K562 (cell line): ENCODE data around the gene GLRX3. TPM values are rescaled to one million over a fixed set of nuclear protein-coding genes. Genes with fewer than 3 reads are reported as not detected.

Experiments used
- DLX4 ChIP-seq: fragments of 250-450 bp; sonication (Bioruptor Pico); IDR thresholded peaks from 2 replicates; pipeline ENCODE4 v1.6.1; 2021; ENCODE audit warnings: mild to moderate bottlenecking
- MAX ChIP-seq: sonication (generic); formaldehyde crosslinking; IDR thresholded peaks from 2 replicates; pipeline ENCODE4 v1.9.0; 2022; ENCODE audit warnings: mild to moderate bottlenecking, missing genetic modification reagents
- POLR2G ChIP-seq: fragments of 200-400 bp; formaldehyde crosslinking; IDR thresholded peaks from 2 replicates; pipeline ENCODE4 v1.6.1; 2017; ENCODE audit warnings: low read depth, mild to moderate bottlenecking, antibody characterized with exemption, low read length, moderate library complexity
- RB1 ChIP-seq: fragments of 450-650 bp; IDR thresholded peaks from 2 replicates; pipeline ENCODE4 v1.6.1; 2017; ENCODE audit warnings: low read depth, mild to moderate bottlenecking
- TFE3 ChIP-seq: fragments of 450-650 bp; formaldehyde crosslinking; IDR thresholded peaks from 2 replicates; pipeline ENCODE4 v1.4.0; 2020; ENCODE audit warnings: mild to moderate bottlenecking, mixed read lengths
- TRIM24 ChIP-seq, 2 experiments: fragments of 450-650 bp; IDR thresholded peaks; 2 replicates each; pipeline ENCODE4 v1.6.1; 2016
- YY1 ChIP-seq, 3 experiments: IDR thresholded peaks; 2 replicates each; pipeline ENCODE4 v1.6.1; 2011; ENCODE audit warnings: low read length in 2 of 3, mild to moderate bottlenecking in 2 of 3, moderate library complexity in 2 of 3, borderline replicate concordance in 1 of 3, control low read depth in 1 of 3, low read depth in 1 of 3; ENCODE audit not compliant: insufficient read depth in 3 of 3, insufficient replicate concordance in 2 of 3, control insufficient read depth in 1 of 3, insufficient read length in 1 of 3; ENCODE audit errors: extremely low read depth in 1 of 3
- ZBTB17 ChIP-seq: fragments of 450-650 bp; formaldehyde crosslinking; IDR thresholded peaks from 2 replicates; pipeline ENCODE4 v1.4.0; 2020; ENCODE audit warnings: mild to moderate bottlenecking
- polyA plus RNA-seq, 8 experiments: library from polyadenylated mRNA; depleted of rRNA in 4 of 8; stranded (reverse) in 5 of 8; unstranded in 3 of 8; fragments of >200 nt; fragmentation: Nextera tagmentation in 2 of 8; fragmentation: Illumina TruSeq in 1 of 8; extraction: Ambion mirVana in 2 of 8; extraction: Trizol in 1 of 8; gene quantifications; 2 replicates each; pipeline versions ENCODE4 v1.2.1 to v1.2.3, GENCODE V29; 2011 to 2014; ENCODE audit warnings: inconsistent platforms in 1 of 8, missing spikeins in 1 of 8
- total RNA-seq, 7 experiments: library from RNA; depleted of rRNA in 6 of 7; stranded (reverse); fragments of >200 nt in 6 of 7; fragmentation: Illumina TruSeq in 2 of 7; extraction: Trizol in 2 of 7; gene quantifications; 2 replicates each; pipeline versions ENCODE4 v1.2.1 to v1.2.3, GENCODE V29; 2011 to 2021; ENCODE audit warnings: low replicate concordance in 1 of 7
- TF ChIP-seq, protein P1 (sequence below), 2 experiments: fragments of 200-800 bp in 1 of 2; sonication (Bioruptor generic) in 1 of 2; sonication (generic) in 1 of 2; formaldehyde crosslinking in 1 of 2; IDR thresholded peaks in 1 of 2; conservative IDR thresholded peaks in 1 of 2; 2 replicates each; pipeline versions ENCODE4 v1.5.0 to v1.6.1; 2016 to 2020; ENCODE audit warnings: missing compliant biosample characterization in 1 of 2, missing genetic modification characterization in 1 of 2, missing genetic modification reagents in 1 of 2
- TF ChIP-seq, protein P2 (sequence below): fragments of 250-450 bp; sonication (Bioruptor Pico); IDR thresholded peaks from 2 replicates; pipeline ENCODE4 v1.5.0; 2020; ENCODE audit warnings: mild to moderate bottlenecking, borderline replicate concordance
- TF ChIP-seq, protein P3 (sequence below): fragments of 450-650 bp; IDR thresholded peaks from 2 replicates; pipeline ENCODE4 v1.6.1; 2017; ENCODE audit warnings: antibody characterized with exemption, mild to moderate bottlenecking
- TF ChIP-seq, protein P4 (sequence below): fragments of 450-650 bp; IDR thresholded peaks from 2 replicates; pipeline ENCODE4 v1.6.1; 2016; ENCODE audit warnings: antibody characterized with exemption

GLRX3 gene
- total and polyA plus RNA-seq, 9 of the 15 experiments (the other 6 are each of a cell fraction or from before 2014, with no cell fraction given), result 115 to 190 (median 169) TPM

GRCh38 chr10:130121486-130122079 is 14.6 kb upstream of the GLRX3 start (continued):
- TF ChIP-seq YY1 (IDR thresholded peaks at IDR 0.05; ENCODE audit: borderline replicate concordance in 1 of 3, control insufficient read depth in 1 of 3, extremely low read depth in 1 of 3, insufficient read depth in 3 of 3, insufficient read length in 1 of 3, insufficient replicate concordance in 2 of 3, low read depth in 1 of 3, low read length in 2 of 3) (no peak), TFE3 (CRISPR knock-in tag) (no peak), TRIM24 (IDR thresholded peaks at IDR 0.05) (no peak), POLR2G (no peak), ZBTB17 (CRISPR knock-in tag) (no peak), RB1 (no peak), DLX4 (CRISPR knock-in tag) (no peak), MAX (no peak)
- TF ChIP-seq, protein P1, sequence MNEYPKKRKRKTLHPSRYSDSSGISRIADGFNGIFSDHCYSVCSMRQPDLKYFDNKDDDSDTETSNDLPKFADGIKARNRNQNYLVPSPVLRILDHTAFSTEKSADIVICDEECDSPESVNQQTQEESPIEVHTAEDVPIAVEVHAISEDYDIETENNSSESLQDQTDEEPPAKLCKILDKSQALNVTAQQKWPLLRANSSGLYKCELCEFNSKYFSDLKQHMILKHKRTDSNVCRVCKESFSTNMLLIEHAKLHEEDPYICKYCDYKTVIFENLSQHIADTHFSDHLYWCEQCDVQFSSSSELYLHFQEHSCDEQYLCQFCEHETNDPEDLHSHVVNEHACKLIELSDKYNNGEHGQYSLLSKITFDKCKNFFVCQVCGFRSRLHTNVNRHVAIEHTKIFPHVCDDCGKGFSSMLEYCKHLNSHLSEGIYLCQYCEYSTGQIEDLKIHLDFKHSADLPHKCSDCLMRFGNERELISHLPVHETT (CRISPR knock-in tag; conservative IDR thresholded peaks at IDR 0.05 in 1 of 2, IDR thresholded peaks at IDR 0.05 in 1 of 2), result no peak
- TF ChIP-seq, protein P2, sequence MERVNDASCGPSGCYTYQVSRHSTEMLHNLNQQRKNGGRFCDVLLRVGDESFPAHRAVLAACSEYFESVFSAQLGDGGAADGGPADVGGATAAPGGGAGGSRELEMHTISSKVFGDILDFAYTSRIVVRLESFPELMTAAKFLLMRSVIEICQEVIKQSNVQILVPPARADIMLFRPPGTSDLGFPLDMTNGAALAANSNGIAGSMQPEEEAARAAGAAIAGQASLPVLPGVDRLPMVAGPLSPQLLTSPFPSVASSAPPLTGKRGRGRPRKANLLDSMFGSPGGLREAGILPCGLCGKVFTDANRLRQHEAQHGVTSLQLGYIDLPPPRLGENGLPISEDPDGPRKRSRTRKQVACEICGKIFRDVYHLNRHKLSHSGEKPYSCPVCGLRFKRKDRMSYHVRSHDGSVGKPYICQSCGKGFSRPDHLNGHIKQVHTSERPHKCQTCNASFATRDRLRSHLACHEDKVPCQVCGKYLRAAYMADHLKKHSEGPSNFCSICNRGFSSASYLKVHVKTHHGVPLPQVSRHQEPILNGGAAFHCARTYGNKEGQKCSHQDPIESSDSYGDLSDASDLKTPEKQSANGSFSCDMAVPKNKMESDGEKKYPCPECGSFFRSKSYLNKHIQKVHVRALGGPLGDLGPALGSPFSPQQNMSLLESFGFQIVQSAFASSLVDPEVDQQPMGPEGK (CRISPR knock-in tag), result no peak
- TF ChIP-seq, protein P3, sequence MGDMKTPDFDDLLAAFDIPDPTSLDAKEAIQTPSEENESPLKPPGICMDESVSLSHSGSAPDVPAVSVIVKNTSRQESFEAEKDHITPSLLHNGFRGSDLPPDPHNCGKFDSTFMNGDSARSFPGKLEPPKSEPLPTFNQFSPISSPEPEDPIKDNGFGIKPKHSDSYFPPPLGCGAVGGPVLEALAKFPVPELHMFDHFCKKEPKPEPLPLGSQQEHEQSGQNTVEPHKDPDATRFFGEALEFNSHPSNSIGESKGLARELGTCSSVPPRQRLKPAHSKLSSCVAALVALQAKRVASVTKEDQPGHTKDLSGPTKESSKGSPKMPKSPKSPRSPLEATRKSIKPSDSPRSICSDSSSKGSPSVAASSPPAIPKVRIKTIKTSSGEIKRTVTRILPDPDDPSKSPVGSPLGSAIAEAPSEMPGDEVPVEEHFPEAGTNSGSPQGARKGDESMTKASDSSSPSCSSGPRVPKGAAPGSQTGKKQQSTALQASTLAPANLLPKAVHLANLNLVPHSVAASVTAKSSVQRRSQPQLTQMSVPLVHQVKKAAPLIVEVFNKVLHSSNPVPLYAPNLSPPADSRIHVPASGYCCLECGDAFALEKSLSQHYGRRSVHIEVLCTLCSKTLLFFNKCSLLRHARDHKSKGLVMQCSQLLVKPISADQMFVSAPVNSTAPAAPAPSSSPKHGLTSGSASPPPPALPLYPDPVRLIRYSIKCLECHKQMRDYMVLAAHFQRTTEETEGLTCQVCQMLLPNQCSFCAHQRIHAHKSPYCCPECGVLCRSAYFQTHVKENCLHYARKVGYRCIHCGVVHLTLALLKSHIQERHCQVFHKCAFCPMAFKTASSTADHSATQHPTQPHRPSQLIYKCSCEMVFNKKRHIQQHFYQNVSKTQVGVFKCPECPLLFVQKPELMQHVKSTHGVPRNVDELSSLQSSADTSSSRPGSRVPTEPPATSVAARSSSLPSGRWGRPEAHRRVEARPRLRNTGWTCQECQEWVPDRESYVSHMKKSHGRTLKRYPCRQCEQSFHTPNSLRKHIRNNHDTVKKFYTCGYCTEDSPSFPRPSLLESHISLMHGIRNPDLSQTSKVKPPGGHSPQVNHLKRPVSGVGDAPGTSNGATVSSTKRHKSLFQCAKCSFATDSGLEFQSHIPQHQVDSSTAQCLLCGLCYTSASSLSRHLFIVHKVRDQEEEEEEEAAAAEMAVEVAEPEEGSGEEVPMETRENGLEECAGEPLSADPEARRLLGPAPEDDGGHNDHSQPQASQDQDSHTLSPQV, result no peak
- TF ChIP-seq, protein P4, sequence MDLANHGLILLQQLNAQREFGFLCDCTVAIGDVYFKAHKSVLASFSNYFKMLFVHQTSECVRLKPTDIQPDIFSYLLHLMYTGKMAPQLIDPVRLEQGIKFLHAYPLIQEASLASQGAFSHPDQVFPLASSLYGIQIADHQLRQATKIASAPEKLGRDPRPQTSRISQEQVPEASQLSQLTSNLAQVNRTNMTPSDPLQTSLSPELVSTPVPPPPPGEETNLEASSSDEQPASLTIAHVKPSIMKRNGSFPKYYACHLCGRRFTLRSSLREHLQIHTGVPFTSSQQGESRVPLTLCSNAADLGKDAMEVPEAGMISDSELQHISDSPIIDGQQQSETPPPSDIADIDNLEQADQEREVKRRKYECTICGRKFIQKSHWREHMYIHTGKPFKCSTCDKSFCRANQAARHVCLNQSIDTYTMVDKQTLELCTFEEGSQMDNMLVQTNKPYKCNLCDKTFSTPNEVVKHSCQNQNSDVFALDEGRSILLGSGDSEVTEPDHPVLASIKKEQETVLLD, result no peak
